Astrocyte of the cerebellum (primary cell): Measurements from ENCODE around the gene ANKRD13D.

Source experiments
- DNase-seq: peaks from one replicate; pipeline ENCODE4 v3.0.0-alpha.2; 2011; ENCODE audit warnings: low read depth
- H3K4me3 ChIP-seq: 2 replicates; pipeline ENCODE4 v1.5.1; 2011; ENCODE audit warnings: mild to moderate bottlenecking, low read depth, low read length, moderate library complexity
- in situ Hi-C: cut with HindIII; loops from 2 replicates; pipeline ENCODE4 v1.10.0; 2017; ENCODE audit warnings: low sequenced_read_pairs
- TF ChIP-seq, protein P1 (sequence below): IDR thresholded peaks from 2 replicates; pipeline ENCODE4 v1.5.1; 2012; ENCODE audit warnings: low read length, low read depth, moderate library complexity, mild to moderate bottlenecking; ENCODE audit errors: missing control alignments

The ANKRD13D gene

DNA sequence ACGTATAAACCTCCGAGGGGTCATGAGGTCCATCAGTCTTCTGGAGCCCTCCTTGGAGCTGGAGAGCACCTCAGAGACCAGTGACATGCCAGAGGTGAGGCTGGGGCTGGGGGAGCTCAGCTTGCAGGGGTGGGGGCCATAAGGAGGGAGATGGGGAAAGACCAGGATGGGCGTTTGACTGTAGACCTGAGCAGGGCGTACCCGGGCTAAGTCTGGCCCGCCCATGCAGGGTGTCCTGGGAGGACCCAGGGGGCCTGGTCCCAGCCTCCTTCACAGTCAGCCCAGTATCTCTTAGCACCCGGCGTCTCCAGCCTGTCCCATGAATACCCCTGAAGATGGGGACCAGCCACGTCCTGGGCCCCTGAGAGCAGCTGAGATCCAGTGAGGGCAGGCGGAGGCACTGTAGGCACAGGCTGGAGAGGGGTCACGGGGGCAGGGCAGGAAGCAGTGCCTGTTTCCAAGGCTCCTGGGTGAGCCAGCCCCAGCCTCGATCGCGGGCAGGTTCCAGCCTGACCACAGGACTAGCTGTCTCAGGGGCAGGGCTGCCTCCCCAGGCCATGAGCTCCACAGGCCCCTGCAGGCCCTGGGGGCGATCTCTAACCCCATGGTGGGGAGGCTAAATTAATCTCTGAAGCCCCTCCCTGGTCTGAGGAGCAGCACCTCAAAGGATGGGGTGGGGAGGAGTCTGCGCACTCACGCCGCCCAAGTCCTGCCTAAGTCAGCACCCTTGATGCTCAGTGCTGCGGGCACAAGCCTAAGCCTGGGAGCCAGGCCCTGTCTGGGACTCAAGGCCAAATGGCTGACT lies 21.3 kb downstream of the ANKRD13D start:
- no peak overlapping the region for H3K4me3 ChIP-seq
- TF ChIP-seq, protein P1, sequence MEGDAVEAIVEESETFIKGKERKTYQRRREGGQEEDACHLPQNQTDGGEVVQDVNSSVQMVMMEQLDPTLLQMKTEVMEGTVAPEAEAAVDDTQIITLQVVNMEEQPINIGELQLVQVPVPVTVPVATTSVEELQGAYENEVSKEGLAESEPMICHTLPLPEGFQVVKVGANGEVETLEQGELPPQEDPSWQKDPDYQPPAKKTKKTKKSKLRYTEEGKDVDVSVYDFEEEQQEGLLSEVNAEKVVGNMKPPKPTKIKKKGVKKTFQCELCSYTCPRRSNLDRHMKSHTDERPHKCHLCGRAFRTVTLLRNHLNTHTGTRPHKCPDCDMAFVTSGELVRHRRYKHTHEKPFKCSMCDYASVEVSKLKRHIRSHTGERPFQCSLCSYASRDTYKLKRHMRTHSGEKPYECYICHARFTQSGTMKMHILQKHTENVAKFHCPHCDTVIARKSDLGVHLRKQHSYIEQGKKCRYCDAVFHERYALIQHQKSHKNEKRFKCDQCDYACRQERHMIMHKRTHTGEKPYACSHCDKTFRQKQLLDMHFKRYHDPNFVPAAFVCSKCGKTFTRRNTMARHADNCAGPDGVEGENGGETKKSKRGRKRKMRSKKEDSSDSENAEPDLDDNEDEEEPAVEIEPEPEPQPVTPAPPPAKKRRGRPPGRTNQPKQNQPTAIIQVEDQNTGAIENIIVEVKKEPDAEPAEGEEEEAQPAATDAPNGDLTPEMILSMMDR: no peak
- in situ Hi-C loops: loop anchor here (10.0 kb wide), 1 partner anchor 56 kb away; no protein-coding TSS in a partner anchor
- no peak for DNase-seq

DNA sequence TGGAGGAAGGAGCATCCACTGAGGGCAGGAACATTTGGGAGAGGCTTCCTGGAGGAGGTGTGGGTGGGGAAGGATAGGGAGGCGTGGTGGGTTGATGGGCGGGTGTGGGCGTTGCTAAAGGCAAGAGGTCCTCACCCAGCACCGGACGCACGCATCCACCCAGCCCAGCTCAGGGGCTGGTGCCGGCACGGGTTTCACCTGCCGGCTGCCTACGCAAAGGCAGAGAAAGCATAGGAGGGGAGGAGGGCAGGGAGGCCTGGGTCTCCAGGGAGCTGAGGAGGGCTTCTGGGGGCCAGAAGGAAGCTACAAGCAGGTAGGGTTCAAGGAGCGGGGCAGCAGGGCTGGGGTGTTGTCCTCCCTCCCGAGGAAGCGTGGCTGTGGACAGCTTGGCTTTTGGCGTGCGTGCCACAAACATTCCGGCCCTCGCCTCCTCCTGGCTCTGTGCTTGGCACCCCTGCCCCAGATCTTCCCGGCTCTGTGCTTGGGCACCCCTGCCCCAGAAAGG lies 22.0 kb downstream of the ANKRD13D start:
- TF ChIP-seq, protein P1: no peak
- H3K4me3 ChIP-seq: no peak overlapping the region
- in situ Hi-C loops: loop anchor here (10.0 kb wide), 1 partner anchor 56 kb away; no protein-coding TSS in a partner anchor

DNA sequence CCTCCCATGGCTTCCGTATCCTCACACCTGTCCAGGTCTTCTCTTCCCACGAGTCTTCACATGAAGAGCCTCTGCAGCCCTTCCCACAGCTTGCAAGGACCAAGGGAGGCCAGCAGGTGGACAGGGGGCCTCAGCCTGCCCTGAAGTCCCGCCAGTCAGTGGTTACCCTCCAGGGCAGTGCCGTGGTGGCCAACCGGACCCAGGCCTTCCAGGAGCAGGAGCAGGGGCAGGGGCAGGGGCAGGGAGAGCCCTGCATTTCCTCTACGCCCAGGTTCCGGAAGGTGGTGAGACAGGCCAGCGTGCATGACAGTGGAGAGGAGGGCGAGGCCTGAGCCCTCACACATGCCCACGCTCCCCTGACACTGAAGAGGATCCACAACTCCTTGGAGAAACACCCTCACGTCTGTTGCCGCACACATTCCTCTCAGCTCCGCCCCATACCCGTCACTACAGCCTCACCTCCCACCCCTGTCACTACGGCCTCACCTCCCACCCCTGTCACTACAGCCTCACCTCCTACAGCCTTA lies 22.5 kb downstream of the ANKRD13D start:
- DNase-seq: no peak
- no peak overlapping the region for H3K4me3 ChIP-seq
- in situ Hi-C loops: loop anchor here (10.0 kb wide), 1 partner anchor 57 kb away; no protein-coding TSS in a partner anchor
- TF ChIP-seq, protein P1: no peak

More for the DNA sequence above, 22.0 kb downstream of the ANKRD13D start:
- DNase-seq: no peak

DNA sequence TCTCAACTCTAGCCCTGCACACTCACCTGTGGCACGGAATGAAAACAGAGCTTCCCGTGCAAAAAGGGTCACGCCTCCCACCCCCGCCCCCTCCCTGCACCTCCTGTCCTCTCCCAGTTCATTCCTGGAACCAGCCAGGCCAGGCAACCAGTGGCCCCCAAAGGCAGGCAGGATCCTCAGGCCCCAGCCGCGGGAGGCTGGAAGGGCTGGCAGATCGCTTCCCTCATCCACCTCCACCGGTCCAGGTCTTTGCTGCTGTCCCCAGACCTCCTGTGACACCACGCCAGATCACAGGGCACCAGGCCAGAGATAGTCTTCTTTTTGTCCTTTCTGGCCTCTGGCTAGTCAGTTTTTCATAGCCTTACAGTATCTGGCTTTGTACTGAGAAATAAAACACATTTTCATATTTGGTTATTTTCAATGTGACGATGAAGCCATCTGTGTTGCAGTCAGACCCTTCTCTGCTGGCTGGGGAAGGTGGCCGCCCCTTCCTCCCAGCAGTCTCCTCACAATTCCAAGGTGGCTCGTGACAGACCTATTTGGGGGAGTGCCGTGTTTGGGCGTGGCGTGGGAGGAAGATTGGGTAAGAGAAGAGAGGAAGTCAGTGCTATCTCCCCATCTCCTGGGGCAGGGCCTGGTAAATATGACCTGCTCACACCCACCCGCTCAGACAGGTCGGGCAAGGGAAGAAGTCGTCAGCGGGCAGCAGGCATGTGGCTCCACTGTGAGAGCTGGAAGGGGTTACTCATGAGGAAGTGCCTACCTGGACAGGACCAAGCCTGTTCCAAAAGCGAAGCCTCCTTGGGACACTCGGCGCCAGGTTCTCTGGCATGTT lies 23.3 kb downstream of the ANKRD13D start:
- H3K4me3 ChIP-seq: no peak overlapping the region
- no peak for DNase-seq
- in situ Hi-C loops: loop anchor here (10.0 kb wide), 1 partner anchor 58 kb away; no protein-coding TSS in a partner anchor
- TF ChIP-seq, protein P1: no peak

DNA sequence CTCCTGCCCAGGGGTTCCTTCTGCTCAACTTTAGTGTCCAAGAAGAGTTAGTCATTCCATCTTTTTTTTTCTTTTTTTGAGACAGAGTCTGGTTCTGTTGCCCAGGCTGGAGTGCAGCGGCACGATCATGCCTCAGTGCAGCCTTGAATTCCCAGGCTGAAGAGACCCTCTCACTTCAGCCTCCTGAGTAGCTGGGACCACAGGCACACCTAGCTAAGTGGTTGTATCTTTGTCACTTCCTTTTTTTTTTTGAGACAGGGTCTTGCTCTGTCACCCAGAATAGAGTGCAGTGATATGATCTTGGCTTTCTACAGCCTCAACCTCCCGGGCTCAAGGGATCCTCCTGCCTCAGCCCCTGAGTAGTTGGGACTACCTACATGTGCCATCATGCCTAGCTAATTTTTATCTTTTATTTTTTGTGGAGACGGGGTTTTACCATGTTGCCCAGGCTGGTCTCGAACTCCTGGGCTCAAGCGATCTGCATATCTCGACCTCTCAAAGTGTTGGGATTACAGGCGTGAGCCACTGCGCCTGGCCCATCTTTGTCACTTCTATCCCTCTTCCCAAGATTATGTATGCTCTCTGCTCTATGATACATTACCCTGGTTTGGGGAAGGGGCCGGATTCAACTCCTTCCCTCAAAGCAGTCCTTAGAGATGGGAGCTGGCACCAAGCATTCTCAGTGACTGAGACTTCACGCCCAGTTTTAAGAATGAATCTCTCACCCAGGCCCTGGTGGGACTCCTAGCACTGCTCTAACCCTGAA lies 24.2 kb downstream of the ANKRD13D start:
- in situ Hi-C loops: loop anchor here (10.0 kb wide), 1 partner anchor 59 kb away; no protein-coding TSS in a partner anchor
- DNase-seq: no peak
- TF ChIP-seq, protein P1: no peak
- H3K4me3 ChIP-seq: no peak overlapping the region
